GM10248 (cell line): ENCODE data around the gene RAB11A.
A peak's percentile ranks its signal among the peaks of the same experiment; 100 is the strongest.

Experiments used
- CTCF ChIA-PET: fragments of 300-600 bp; sonication (Branson Sonifier 250); formaldehyde crosslinking; extraction: SDS; loops from one replicate; lab custom pipeline; 2021; ENCODE audit warnings: antibody characterized with exemption; lab: Yijun Ruan, JAX
- POLR2A ChIA-PET: fragments of 350-650 bp; sonication (Branson Sonifier 250); formaldehyde crosslinking; extraction: SDS; loops from one replicate; lab custom pipeline; 2020; ENCODE audit warnings: antibody characterized with exemption; lab: Yijun Ruan, JAX
- DNase-seq: peaks from one replicate; pipeline ENCODE4 v3.0.0; 2012; ENCODE audit errors: extremely low spot score
- TF ChIP-seq, protein P1 (sequence below): IDR thresholded peaks from 2 replicates; pipeline ENCODE4 v1.5.1; 2012; ENCODE audit warnings: mild to moderate bottlenecking, low read depth; ENCODE audit errors: extremely low read depth, missing control alignments, control extremely low read depth

RAB11A gene

DNA sequence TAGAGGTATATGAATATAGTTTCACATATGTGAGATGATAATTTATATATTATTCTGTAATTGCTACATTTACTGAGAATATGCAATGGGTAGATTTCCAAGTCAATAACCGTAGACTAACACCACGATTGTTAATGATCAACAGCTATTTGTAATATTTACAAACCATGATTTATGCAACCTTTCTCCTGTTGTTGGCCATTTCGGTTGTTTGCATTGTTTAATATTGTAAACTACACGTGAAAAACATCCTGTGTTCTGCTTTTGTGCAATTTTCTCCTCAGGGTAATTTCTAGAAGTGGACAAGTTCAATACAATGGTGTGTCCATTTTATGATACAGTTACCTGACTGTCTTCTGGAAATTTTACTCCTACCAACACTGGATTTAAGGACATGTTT lies 29.3 kb upstream of the RAB11A start:
- TF ChIP-seq, protein P1, sequence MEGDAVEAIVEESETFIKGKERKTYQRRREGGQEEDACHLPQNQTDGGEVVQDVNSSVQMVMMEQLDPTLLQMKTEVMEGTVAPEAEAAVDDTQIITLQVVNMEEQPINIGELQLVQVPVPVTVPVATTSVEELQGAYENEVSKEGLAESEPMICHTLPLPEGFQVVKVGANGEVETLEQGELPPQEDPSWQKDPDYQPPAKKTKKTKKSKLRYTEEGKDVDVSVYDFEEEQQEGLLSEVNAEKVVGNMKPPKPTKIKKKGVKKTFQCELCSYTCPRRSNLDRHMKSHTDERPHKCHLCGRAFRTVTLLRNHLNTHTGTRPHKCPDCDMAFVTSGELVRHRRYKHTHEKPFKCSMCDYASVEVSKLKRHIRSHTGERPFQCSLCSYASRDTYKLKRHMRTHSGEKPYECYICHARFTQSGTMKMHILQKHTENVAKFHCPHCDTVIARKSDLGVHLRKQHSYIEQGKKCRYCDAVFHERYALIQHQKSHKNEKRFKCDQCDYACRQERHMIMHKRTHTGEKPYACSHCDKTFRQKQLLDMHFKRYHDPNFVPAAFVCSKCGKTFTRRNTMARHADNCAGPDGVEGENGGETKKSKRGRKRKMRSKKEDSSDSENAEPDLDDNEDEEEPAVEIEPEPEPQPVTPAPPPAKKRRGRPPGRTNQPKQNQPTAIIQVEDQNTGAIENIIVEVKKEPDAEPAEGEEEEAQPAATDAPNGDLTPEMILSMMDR: no peak
- ChIA-PET CTCF (interaction anchor here (1.0 to 1.5 kb wide), 3 partner anchors 27 to 202 kb away, joined by 3 to 4 read pairs (median 3); no protein-coding TSS in a partner anchor), POLR2A (no interaction called here)
- DNase-seq: no peak

DNA sequence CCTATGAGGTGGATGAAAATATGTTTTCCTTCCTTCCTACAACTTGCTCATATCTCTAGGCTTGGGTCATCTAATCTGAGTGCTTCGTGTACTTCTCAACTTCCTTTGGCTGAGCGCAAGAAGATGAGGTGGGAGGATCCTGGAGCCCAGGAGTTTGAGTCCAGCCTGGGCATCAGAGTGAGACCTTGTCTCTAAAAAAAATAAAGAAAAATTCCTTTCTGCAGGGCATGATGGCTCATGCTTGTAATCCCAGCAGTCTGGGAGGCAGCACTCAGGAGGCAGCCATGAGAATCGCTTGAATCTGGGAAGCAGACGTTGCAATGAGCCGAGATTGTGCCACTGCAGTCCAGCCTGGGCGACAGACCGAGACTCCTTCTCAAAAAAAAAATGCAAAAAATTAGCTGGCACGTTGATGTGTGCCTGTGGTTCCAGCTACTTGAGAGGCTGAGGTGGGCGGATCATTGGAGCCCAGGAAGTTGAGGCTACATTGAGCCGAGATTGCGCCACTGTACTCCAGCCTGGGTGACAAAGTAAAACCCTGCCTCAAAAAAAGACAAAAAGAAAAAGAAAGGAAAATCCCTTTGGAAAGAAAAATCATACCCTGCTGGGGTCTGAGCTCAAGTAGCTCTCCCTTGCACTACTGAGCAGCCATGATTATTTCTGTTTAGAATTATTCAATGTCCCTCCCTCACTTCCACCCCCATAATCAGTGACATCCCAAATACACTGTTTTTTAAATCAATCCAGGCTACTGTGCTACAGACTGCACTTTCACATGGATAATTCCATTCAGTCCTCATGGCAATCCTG lies 28.0 kb upstream of the RAB11A start:
- DNase-seq: no peak
- TF ChIP-seq, protein P1: no peak
- ChIA-PET POLR2A (no interaction called here), CTCF (interaction anchor here (0.8 to 3.3 kb wide), 11 partner anchors 8 to 522 kb away, joined by 3 to 20 read pairs (median 3); no protein-coding TSS in a partner anchor)

DNA sequence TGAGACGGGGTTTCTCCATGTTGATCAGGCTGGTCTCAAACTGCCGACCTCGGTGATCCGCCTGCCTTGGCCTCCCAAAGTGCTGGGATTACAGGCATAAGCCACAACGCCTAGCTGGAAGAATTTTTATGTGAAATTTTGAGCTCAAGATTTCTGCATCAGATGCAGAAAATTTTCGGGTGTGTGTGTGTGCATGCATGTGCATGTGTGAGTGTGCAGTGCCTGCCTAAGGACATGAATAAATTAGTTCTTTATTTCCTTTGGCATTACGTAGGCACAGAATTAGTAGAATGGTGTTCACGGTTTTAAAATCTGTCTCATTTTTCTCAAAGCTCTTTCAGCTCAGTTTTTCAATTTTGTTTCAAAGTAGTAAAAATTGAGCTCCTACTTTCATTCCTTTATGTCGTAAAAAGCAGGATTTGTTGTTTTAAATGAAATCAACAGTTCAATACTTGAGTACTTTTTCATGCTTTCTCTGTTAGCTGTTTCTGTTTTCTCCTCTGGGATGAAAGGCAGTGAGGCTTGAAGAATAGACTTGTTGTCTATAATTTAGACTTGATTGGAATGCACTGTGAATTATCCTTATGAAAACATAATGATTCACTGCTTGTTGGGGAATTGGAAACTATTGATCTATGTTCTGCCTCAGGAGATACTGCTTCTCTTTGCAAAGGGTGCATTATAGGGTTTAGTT lies 23.3 kb upstream of the RAB11A start:
- ChIA-PET POLR2A (no interaction called here), CTCF (interaction anchor here (0.7 to 1.7 kb wide), 9 partner anchors 10 to 93 kb away, joined by 3 to 13 read pairs (median 3); no protein-coding TSS in a partner anchor)
- TF ChIP-seq, protein P1: no peak
- DNase-seq: no peak

DNA sequence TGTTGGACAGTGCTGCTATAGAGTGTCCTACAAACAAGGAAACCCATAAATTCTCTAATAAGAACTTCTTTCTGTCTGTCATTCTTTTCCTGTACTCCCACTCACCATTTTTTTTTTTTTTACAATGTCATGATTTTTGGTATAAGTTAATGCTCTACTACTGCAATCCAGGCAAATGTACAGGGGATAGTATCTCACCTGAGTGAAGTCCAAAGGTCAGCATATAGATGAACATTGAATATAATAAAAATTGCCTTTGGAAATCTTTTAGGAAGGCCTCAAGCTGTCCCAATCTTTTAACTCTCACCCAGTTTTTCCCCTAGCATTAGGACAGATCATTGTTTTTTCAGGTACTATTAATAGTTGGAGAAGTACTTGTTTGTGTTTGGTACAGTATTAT lies 21.3 kb upstream of the RAB11A start:
- TF ChIP-seq, protein P1: no peak
- CTCF ChIA-PET: interaction anchor here (1.0 to 2.0 kb wide), 3 partner anchors 9 to 21 kb away, joined by 3 to 8 read pairs (median 4); partner anchors contain the start of gene RAB11A
- no peak for DNase-seq
- POLR2A ChIA-PET: no interaction called here

DNA sequence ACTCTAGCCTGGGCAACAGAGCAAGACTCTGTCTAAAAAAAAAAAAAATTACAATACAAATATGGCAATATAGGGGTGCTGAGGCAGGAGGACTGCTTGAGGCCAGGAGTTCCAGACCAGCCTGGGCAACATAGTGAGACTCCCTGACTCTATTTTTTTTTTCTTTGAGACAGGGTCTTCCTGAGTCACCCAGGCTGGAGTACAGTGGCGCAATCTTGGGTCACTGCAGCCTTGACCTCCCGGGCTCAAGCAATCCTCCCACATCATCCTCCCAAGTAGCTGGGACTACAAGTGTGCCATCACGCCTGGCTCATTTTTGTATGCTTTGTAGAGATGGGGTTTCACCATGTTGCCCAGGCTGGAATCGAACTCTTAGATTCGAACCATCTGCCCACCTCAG lies 17.3 kb upstream of the RAB11A start:
- ChIA-PET POLR2A (no interaction called here), CTCF (interaction anchor here (0.8 to 2.0 kb wide), 3 partner anchors 17 to 213 kb away, joined by 3 to 5 read pairs (median 4); no protein-coding TSS in a partner anchor)
- TF ChIP-seq, protein P1: no peak
- DNase-seq: no peak

DNA sequence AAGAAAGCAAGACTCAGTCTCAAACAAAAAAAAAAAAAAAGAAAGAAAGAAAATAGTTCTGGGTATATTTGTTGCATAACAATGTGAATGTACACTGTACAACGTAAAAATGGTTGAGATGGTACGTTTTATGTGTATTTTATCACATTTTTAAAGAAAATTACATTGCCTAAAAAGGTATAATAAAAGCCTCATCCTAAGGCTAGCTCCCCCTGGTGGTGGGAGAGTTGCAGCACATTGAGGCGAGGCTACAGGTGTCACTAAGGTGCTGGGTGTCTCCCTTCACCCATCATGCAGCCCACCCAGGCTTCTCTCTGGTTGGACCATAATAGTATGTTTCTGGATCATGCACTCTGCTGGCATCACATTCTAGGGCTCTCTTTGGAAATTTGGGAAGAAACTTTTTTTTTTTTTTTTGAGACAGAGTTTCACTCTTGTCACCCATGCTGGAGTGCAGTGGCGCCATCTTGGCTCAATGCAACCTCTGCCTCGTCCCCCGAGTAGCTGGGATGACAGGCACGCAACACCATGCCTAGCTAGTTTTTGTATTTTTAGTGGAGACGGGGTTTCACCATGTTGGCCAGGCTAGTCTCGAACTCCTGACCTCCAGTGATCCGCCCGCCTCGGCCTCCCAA lies 12.4 kb upstream of the RAB11A start:
- DNase-seq: peak; percentile 52
- TF ChIP-seq, protein P1: peak; percentile 74
- ChIA-PET POLR2A (interaction anchor here (0.6 kb wide), 1 partner anchor 14 kb away, joined by 4 read pairs; no protein-coding TSS in a partner anchor), CTCF (interaction anchor here (0.6 to 5.2 kb wide), 25 partner anchors 9 to 436 kb away, joined by 3 to 51 read pairs (median 5); partner anchors contain the start of genes DENND4A, INTS14 and RAB11A)
